K562 (cell line): ENCODE results near the gene EEF2.

ENCODE experiments used
- ATF7 ChIP-seq: fragments of 450-650 bp; IDR thresholded peaks from 2 replicates; pipeline ENCODE4 v1.7.1; 2014; ENCODE audit warnings: mild to moderate bottlenecking, moderate library complexity
- E2F4 ChIP-seq: sonication (generic); formaldehyde crosslinking; IDR thresholded peaks from 2 replicates; pipeline ENCODE4 v1.8.0; 2022; ENCODE audit warnings: mild to moderate bottlenecking, low read depth, missing genetic modification reagents
- GTF2F1 ChIP-seq: IDR thresholded peaks from 2 replicates; pipeline ENCODE4 v1.6.1; 2011; ENCODE audit warnings: low read depth, low read length, improper control_type of control experiment
- TCF3 ChIP-seq: sonication (generic); formaldehyde crosslinking; IDR thresholded peaks from 2 replicates; pipeline ENCODE4 v1.4.0; 2020; ENCODE audit warnings: mild to moderate bottlenecking, missing genetic modification reagents

- TF ChIP-seq TCF3 (CRISPR knock-in tag) (no peak), GTF2F1 (no peak), ATF7 (no peak), E2F4 (CRISPR knock-in tag) (no peak)
Measured at GRCh38 chr19:3976495-3977241, 8.6 kb downstream of the EEF2 start.
